PC-9 (cell line): ENCODE measurements around the gene NRXN2. TPM values are rescaled to one million over a fixed set of nuclear protein-coding genes. Genes with fewer than 3 reads are reported as not detected.

Experiments
- BruUV-seq: library from RNA; stranded (reverse); fragments of 400-500 nt; replicated peaks from 2 replicates; lab custom pipeline; 2021; lab: Mats Ljungman, UMichigan
- CTCF ChIA-PET: fragments of 300-600 bp; sonication (Branson Sonifier 250); formaldehyde crosslinking; loops from one replicate; lab custom pipeline; 2022; ENCODE audit warnings: antibody characterized with exemption; lab: Charles Lee
- POLR2A ChIA-PET: fragments of 300-600 bp; sonication (Branson Sonifier 250); formaldehyde crosslinking; loops from one replicate; lab custom pipeline; 2022; ENCODE audit warnings: antibody characterized with exemption; ENCODE audit not compliant: unreplicated experiment; lab: Charles Lee
- DNase-seq, 2 experiments: peaks; one replicate each; pipeline versions ENCODE4 v3.0.0 to v3.0.0-alpha.2; 2015 to 2022; ENCODE audit warnings: mixed read lengths in 1 of 2
- H2AFZ ChIP-seq: fragments of 200-600 bp; sonication (generic); 2 replicates; pipeline ENCODE4 v1.8.1; 2017; ENCODE audit warnings: antibody characterized with exemption
- H3F3A ChIP-seq: fragments of 200-600 bp; sonication (generic); 2 replicates; pipeline ENCODE4 v1.8.1; 2017; ENCODE audit warnings: antibody characterized with exemption, mild to moderate bottlenecking, low read depth; ENCODE audit not compliant: insufficient read depth
- H3K27ac ChIP-seq: fragments of 200-600 bp; sonication (generic); 2 replicates; pipeline ENCODE4 v1.6.1; 2016; ENCODE audit warnings: mixed run types
- H3K27me3 ChIP-seq: fragments of 200-600 bp; sonication (generic); 2 replicates; pipeline ENCODE4 v1.6.1; 2016; ENCODE audit warnings: low read depth, mixed run types; ENCODE audit not compliant: insufficient read depth
- H3K36me3 ChIP-seq: fragments of 200-600 bp; sonication (generic); 2 replicates; pipeline ENCODE4 v1.6.1; 2016; ENCODE audit warnings: low read depth, mixed run types
- H3K4me1 ChIP-seq: fragments of 200-600 bp; sonication (generic); replicated peaks from 2 replicates; pipeline ENCODE4 v1.6.1; 2016; ENCODE audit warnings: mixed run types; ENCODE audit not compliant: insufficient read depth
- H3K4me2 ChIP-seq: fragments of 200-600 bp; sonication (generic); 2 replicates; pipeline ENCODE4 v1.6.1; 2017; ENCODE audit warnings: mixed run types
- H3K4me3 ChIP-seq: fragments of 200-600 bp; sonication (generic); 2 replicates; pipeline ENCODE4 v1.6.1; 2016; ENCODE audit warnings: mixed run types
- H3K79me2 ChIP-seq: fragments of 200-600 bp; sonication (generic); 2 replicates; pipeline ENCODE4 v1.6.1; 2017; ENCODE audit warnings: low read depth, mixed run types
- H3K9me2 ChIP-seq: fragments of 200-600 bp; sonication (generic); 2 replicates; pipeline ENCODE4 v1.8.1; 2017; ENCODE audit warnings: mild to moderate bottlenecking; ENCODE audit not compliant: insufficient read depth
- H3K9me3 ChIP-seq: fragments of 200-600 bp; sonication (generic); 2 replicates; pipeline ENCODE4 v1.8.1; 2016; ENCODE audit warnings: low read depth; ENCODE audit not compliant: insufficient read depth
- H4K20me1 ChIP-seq: fragments of 200-600 bp; sonication (generic); 2 replicates; pipeline ENCODE4 v1.8.1; 2017; ENCODE audit not compliant: insufficient read depth
- EZH2 ChIP-seq: fragments of 200-600 bp; sonication (generic); IDR thresholded peaks from 2 replicates; pipeline ENCODE4 v1.8.0; 2017; ENCODE audit warnings: antibody characterized with exemption, low read depth
- intact Hi-C: fragments of 100-400 bp; cut with micrococcal nuclease; formaldehyde crosslinking; loops from one replicate; pipeline ENCODE4 v1.10.0; 2022; ENCODE audit not compliant: unreplicated experiment
- total RNA-seq: library from RNA; stranded (reverse); gene quantifications from 2 replicates; pipeline ENCODE4 v1.2.3, GENCODE V29; 2021
- TF ChIP-seq, protein P1 (sequence below): fragments of 200-600 bp; sonication (generic); conservative IDR thresholded peaks from 2 replicates; pipeline ENCODE4 v1.6.1; 2017; ENCODE audit warnings: mixed run types, antibody characterized with exemption, mild to moderate bottlenecking, moderate library complexity

Gene NRXN2
- total RNA-seq, 1 experiment from 2014 or later: not detected

DNA sequence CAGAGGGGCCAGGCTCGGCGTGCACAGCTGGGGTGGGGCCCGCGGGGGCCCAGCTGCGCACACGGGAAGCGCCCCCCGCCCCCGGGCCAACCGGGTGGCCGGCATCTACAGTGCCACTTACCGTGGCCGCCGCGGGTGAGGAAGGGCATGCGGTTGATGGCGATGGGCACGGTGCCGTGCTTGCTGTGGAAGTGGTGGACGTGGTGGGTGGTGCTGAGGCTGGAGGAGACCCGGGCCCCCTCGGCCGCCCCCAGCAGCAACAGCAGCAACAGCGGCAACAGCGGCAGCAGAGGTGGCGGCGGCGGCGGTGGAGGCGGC lies 80.6 kb downstream of the NRXN2 start:
- Histone ChIP-seq H2AFZ (no peak overlapping the region), H4K20me1 (no peaks in the 10 kb centered on the region), H3K4me3 (no peak overlapping the region), H3K4me2 (no peak overlapping the region), H3F3A (no peaks in the 10 kb centered on the region), H3K27ac (no peak overlapping the region), H3K4me1 (no peaks in the 10 kb centered on the region), H3K79me2 (no peaks in the 10 kb centered on the region), H3K27me3 (peaks cover 66% of the 10 kb centered on the region), H3K9me3 (no peaks in the 10 kb centered on the region), H3K9me2 (no peaks in the 10 kb centered on the region), H3K36me3 (no peaks in the 10 kb centered on the region)
- intact Hi-C loops: no loop called here
- ChIA-PET POLR2A (no interaction called here), CTCF (no interaction called here)
- no peak for DNase-seq
- BruUV-seq: no TSS peak
- TF ChIP-seq EZH2: no peak
- TF ChIP-seq, protein P1, sequence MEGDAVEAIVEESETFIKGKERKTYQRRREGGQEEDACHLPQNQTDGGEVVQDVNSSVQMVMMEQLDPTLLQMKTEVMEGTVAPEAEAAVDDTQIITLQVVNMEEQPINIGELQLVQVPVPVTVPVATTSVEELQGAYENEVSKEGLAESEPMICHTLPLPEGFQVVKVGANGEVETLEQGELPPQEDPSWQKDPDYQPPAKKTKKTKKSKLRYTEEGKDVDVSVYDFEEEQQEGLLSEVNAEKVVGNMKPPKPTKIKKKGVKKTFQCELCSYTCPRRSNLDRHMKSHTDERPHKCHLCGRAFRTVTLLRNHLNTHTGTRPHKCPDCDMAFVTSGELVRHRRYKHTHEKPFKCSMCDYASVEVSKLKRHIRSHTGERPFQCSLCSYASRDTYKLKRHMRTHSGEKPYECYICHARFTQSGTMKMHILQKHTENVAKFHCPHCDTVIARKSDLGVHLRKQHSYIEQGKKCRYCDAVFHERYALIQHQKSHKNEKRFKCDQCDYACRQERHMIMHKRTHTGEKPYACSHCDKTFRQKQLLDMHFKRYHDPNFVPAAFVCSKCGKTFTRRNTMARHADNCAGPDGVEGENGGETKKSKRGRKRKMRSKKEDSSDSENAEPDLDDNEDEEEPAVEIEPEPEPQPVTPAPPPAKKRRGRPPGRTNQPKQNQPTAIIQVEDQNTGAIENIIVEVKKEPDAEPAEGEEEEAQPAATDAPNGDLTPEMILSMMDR: no peak

- ChIA-PET POLR2A (no interaction called here), CTCF (no interaction called here)
- no peak overlapping the region for H3K4me3 ChIP-seq
- intact Hi-C loops: no loop called here
- H3K36me3 ChIP-seq: no peaks in the 10 kb centered on the region
- H3K9me2 ChIP-seq: no peaks in the 10 kb centered on the region
- no peak for DNase-seq
- H3K79me2 ChIP-seq: no peaks in the 10 kb centered on the region
- no TSS peak for BruUV-seq
- peaks cover 66% of the 10 kb centered on the region for H3K27me3 ChIP-seq
- H3K27ac ChIP-seq: no peak overlapping the region
- no peaks in the 10 kb centered on the region for H4K20me1 ChIP-seq
- H2AFZ ChIP-seq: no peak overlapping the region
- no peak overlapping the region for H3K4me2 ChIP-seq
- no peaks in the 10 kb centered on the region for H3F3A ChIP-seq
- no peaks in the 10 kb centered on the region for H3K4me1 ChIP-seq
- no peaks in the 10 kb centered on the region for H3K9me3 ChIP-seq
- TF ChIP-seq EZH2: no peak
- TF ChIP-seq, protein P1: no peak
Measured at GRCh38 chr11:64641596-64642417, 81.2 kb downstream of the NRXN2 start.

DNA sequence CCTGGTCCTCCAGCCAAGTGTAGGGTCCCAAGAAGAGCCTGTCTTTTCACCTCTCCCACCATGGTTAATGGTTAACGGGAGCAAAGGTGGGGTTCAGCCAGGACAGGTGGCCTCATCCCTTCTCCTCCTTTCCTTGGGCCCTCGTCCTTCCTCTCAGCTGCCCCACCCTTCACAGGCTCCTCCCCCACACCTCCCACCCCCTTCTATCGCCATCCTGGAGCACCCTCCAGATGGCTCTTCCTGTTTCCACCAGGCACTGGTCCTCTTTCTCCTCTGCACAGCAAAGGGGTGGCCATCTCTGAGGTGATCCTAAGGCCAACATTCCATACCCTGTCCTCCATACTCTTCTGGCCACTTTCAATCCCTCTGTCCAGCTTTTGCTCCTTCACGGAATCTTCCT lies 83.1 kb downstream of the NRXN2 start:
- POLR2A ChIA-PET: interaction anchor here (0.6 kb wide), 1 partner anchor 106 kb away, joined by 3 read pairs; no protein-coding TSS in a partner anchor
- intact Hi-C loops: no loop called here
- Histone ChIP-seq H3K36me3 (no peaks in the 10 kb centered on the region), H3K4me1 (no peaks in the 10 kb centered on the region), H3K4me2 (no peak overlapping the region), H3K79me2 (no peaks in the 10 kb centered on the region), H3K9me3 (no peaks in the 10 kb centered on the region), H4K20me1 (no peaks in the 10 kb centered on the region), H3K4me3 (no peak overlapping the region), H3K27me3 (peaks cover 60% of the 10 kb centered on the region), H2AFZ (no peak overlapping the region), H3F3A (no peaks in the 10 kb centered on the region), H3K9me2 (no peaks in the 10 kb centered on the region), H3K27ac (no peak overlapping the region)
- DNase-seq: no peak
- no TSS peak for BruUV-seq
- TF ChIP-seq, protein P1: no peak
- no peak for TF ChIP-seq EZH2
- CTCF ChIA-PET: no interaction called here
